D341Med (cell line): Measurements from ENCODE around the gene PPP3CA.
A peak's percentile ranks its signal among the peaks of the same experiment; 100 is the strongest.

Experiments
- DNase-seq: peaks from one replicate; pipeline ENCODE4 v3.0.0; 2012; ENCODE audit warnings: low spot score

Gene PPP3CA

DNA sequence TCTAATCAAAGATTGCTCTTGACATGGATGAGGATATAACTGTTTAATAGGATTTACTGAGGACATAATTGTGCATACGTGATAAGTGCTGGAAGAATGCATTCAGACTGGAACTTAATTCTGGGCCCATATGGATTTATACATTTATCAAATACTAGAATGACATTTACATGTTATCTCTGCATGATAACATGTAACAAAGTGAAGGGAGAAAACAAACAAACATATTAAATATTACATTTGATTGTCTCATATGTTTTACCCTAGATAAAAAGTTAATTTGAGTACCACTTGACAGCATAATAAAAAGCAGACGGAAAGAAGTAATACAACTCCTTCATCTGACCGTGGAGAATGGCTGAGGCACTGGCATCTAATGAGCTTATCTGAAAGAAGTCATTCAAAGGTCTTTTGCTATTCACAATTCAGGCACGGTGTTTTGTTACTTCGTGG, 297.8 kb downstream of the PPP3CA start:
- DNase-seq = no peak

DNA sequence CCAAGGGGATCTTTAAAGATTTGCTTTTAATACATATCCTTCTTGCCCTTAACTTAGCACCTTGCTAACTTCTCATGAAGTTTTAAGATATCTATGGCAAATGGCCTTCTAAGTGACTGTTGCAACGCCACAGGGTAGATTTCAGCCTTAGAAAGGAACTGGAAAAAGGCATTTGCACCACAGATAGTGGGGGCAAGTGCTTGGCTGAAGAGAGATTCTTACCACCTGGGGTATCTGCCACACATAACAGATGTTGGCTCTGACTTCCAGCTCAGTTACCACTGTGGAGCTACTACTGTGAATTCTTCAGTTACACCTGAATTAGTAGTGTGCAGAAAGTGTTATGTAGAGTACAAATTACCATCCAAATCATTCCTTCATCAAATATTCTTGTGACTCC, 302.6 kb downstream of the PPP3CA start:
- no peak for DNase-seq

DNA sequence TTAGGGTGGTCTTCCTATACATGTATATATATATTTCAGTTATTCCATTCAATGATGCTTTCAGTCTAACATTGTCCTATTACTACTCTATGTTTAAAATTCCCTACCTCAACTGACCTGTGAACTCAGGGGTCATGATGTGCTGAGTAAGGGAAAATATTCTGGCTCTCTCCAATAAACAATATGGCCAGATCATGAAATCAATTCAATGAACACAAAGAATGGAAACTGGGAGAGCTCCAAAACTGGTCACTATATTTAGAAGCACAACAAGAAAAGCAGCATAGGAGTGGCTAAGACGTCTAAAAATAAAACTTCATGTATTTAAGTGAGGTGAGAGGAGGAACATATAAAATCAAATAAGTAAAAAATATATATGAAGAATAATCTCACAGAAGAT, 304.5 kb downstream of the PPP3CA start:
- DNase-seq = no peak

DNA sequence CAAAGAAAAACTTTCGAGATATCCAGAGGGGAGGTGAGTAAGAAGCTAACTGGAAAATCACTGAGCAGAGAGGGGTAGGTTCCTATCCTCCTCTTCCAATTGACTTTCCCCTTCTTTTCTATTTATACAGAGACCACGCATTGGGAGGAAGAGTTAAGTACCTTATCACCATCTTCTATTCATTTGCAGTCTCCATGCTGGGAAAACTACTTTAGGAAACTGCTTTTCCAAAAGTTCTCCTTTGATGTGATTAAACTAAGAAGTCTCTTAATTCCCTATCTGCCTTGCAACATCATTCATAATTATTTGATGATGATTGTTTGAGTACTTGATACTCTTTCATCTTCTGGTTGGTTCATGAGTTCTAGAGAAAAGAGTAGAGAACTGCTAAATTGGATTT, 306.6 kb downstream of the PPP3CA start:
- DNase-seq = no peak

DNA sequence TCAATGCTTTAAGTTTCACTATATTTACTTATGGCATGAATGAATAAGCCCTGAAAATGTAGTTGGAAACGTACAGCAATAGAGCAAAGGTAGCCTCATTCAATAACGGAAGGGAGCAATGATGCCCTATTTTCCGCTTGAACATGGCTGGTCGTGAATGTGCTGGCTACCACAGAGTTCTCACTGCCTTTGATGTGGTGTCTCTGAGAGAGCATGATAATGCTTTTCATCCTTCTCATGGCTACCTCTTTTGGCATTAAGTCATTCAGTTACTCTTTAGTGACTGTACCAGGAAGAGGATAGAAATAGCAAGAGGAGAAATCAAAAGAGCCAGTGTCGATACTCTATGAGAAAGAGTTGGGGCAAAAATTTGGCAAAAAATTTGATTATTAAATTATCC, 308.0 kb downstream of the PPP3CA start:
- no peak for DNase-seq

DNA sequence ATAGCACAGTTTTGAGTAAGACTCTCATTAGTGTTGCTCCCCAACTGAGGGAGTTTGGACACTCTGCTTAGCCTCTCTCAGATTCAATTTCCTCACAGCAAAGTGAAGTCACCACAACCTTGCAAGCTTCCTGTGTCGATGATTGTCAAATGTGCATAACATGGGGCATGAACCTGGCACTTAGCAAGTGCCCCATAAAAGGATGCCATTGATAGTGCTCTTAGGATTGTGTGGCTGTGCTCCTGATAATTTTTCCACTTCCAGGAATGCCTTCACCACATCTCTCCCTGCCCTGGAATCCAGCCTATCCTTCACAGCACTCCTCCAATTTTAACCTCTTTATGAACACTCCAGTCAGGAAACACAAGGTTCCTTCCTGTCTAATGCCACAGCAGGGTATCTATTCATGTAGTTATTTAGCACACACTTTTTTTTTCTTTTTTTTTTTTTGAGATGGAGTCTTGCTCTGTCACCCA, 309.4 kb downstream of the PPP3CA start:
- DNase-seq = no peak

DNA sequence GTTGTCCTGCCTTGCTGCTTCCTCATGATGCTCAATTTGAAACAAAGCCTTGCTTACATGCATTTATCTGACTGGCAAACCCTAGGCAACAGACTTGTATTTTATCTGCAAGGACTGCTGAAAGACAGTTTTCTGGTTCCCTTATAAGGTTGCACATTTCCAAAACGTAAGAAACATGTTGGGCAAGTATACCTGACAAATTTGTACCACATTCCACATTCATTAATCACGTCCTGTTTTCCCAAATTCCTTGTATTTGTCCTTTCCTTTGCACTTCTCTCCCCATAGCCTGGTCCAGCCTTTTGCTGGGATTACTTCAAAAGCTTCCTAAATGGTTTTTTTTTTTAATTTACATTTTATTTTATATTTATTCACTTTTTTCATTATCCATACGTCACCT, 310.1 kb downstream of the PPP3CA start:
- no peak for DNase-seq

DNA sequence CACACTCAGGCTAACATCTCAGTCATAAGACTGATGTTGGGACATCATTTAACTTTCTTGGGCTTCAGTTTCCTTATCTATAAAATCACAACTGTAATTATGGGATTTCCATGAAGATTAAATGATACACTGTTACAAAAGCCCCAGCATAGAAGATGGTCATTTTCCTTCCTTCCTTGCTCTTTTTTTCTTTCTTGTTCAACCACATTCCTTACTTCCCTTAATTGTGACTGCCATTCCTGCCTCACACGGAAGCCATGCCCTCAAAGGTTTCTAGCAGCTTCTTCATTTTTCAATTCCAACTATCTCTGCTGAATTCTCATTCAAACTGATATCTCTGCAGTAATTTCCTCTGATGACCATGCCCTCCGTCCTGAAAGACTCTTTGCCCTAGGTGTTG, 311.8 kb downstream of the PPP3CA start:
- no peak for DNase-seq

DNA sequence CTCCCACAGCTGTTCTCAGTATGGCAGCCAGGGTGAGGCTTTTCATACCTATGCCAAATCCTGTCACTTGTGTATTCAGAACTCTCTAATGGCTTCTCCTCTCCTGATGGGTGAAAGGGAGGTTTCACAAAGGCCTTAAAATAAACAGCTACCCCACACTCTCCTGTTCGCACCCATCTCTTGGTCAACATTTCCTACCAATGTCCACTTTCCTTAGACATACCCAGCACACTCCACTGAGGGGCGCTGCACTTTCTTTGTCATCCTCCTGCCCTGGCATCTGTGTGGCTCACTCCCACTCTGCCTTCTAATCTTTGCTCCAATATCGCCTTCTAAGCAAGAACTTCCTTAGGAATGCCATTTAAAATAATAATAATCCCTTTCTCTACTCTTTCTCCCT, 313.3 kb downstream of the PPP3CA start:
- DNase-seq = no peak

DNA sequence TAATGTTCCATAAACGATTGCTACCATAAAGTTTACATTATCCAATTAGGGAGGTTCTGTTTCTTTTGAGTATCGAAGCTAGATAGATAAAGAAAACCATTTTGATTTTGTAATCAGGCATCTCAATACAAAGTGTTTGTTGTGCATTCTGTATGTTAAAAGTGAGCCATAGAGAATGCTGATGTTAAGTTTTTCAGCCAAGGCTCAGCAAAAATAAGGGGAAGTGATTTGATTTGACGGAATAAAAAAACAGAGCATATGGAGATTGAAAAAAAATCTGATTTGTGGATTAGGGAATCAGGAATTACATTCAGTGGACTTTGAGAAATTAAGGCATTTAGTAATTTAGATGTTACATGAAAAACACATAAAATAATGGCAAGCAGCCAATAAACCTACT, 314.8 kb downstream of the PPP3CA start:
- DNase-seq = no peak

DNA sequence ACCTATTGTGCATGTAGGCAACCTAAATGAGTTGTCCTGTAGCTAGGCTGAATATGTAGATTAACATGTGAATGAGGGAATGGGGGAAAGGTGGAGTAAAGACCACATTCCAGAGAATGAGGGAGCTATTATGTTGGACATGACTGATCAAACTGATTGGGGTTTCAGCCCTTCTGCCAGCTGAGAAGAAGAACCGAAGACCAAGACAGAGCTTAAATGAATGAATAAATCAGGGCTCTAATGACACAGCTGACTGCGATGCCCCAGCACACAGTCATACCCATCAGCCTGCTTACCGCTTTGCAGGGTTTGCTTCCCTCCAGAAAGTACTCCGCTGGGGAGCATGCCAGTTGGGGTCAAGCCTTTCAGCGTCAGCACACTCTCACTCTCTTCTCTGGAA, 315.4 kb downstream of the PPP3CA start:
- no peak for DNase-seq

DNA sequence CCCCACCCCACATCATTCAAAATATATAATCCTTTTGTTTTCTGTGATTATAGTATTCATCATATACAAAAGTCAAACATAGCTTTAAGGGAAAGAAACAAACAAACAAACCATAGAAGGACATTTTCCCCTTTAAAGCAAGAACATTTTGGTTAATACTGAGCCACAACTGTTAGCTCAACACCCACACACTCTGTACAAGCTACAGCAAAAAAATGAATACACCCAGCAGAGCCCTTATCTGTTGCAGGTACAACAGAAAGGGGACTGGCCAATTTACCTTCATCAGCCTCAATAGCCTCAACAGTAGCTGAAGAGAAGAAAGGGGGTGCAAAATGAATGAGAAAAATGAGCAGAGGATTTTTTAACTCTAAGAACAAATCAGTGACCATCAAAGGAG, 318.4 kb downstream of the PPP3CA start:
- no peak for DNase-seq

DNA sequence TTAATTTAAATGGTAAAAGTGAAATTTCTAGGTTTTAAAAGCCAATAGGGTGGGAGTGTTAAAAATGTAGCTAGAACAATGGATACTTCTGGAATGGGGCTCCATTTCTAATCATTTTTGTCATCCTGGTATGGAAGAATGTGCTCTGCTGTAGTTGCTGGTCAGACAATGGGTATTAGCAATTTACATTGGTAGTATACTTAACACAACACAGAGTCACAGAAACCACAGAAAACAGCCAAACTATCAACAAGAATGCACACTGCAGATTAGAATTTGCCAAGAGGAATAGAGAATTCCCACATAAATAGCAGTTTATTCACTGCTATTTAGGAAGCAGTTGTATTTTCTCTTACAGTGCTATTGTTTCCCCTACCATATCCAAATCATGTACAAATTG, 319.6 kb downstream of the PPP3CA start:
- DNase-seq = no peak

DNA sequence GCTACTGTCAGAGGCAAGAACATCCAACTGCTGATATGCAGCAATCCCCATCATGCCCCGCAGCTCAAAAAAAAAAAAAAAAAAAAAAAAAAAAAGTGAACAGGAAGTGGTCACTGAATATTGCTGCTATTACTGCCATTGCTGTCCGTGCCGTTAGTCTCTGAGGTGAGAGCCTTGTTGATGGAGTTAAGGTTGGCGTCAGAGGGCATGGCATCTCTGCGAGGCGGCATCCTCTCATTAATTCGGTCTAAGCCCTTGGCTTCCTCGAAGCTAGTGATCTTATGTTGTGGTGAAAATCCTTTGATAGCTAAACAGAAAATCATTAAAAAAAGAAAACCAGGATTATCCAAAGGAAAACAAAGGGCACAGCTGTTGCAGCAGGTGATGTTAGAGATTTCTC, 321.6 kb downstream of the PPP3CA start:
- peak; percentile 62 for DNase-seq

DNA sequence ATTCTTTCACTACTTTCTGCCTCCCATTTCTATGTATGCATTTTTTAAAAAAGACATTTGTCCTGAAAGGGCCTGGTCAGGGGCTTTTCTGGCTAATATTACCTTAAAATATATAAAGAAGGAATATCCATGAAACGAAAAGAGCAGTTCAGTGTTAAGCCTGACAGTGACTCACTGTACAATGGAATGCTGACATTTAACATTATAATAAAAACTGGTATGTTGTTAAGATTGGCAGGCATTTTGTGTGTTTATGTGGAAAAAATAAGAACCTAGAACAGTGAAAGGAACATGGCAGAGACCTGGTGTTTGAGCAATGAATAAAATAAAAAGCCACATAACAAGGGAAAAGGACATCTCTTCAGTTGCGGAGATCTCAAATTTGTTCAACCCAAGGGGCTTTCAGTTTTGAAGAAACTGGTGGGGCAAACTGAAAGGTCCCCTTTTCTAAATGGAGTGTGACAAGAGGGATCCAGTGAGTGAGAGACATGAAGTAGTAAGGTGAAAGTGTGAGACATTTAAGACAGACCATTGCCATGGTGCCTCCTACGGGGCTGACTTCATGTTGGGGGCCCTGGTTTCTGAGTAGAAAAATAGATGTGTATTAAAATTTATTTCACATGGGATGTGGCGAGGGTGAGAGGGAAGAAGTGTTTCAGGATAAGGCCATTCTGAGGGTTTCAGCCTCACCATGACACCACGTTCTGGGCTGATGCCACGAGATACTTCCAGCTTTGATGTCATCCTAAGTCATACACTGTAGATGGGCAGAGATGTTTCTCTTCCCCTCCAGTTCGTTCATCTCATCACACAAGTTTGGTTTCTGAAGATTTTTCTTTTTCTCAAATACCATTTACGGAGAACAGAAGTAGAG, 324.9 kb downstream of the PPP3CA start:
- no peak for DNase-seq

DNA sequence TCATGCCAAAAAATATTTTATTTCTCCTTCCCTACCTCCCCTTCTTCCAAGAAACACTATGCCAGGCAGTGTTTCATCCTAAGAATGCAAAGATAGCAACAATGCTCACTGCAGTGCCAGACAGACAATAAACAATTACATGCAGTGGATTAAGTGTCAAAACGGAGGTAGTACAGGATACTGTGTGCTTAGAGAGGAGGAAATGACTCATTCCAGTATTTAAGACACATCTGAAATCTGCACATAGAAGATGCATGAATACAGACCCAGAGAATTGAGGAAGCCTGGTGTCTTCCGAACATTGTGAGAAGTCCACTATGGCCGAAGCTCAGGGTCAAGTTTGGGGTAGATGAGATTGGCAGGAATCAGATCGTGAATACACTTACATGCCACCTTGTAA, 326.4 kb downstream of the PPP3CA start:
- no peak for DNase-seq

DNA sequence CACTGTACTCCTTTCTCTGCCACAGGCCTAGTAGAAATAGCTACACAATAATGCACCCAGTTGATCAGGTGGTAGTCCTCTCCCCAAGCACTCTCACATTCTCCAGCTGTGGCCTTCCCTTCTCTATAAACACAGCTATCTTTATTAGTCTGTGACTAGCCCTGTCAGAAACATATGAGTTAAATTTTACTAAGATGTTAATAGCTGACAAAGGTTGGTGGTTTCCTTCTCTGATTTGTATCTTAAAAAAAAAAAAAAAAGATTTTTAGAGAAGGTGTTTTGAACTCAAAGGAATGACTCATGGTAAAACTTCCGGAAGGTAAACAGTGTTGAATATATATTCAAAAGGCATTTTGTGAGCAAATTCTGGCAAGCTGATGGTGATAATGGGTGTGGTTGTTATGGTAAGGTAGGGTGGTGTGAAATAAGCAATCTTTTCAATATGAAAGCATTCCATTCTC, 327.4 kb downstream of the PPP3CA start:
- no peak for DNase-seq

DNA sequence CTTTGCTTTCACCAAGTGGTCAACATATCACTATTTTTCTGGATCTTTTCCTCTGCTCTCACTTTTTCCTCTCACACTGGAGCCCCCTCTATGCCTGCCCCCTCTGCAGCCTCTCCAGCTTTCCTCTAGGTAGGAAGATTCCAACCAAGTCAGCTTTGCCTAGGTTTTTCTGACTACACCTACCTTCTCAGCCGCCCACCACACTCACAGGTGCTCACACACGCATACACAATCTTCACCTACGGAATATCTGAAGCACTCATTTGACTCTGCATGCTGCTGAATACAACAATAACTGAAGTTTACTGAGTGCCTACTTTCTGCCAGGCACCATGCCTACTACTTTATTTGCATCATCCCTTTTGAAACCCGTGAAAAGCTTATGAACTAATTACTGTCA, 328.0 kb downstream of the PPP3CA start:
- no peak for DNase-seq

DNA sequence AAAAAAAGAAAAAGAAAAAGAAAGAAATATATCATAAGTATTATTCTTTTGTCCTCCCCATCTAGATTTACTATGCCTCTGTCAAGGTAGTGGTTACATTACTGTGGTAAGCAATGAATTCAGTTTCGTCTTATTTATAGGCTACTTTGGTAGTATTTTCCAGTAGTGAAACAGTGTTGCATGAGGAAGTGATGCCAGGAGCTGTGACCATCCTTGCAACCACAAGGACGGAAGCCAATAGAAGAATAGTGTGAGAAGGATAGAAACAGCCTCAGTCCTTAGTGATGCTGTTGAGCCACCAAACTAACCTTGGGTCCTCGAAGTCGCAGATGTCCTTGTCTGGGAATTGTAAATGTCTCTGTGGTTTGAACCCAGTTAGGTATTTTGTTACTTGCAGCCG, 328.5 kb downstream of the PPP3CA start:
- no peak for DNase-seq

DNA sequence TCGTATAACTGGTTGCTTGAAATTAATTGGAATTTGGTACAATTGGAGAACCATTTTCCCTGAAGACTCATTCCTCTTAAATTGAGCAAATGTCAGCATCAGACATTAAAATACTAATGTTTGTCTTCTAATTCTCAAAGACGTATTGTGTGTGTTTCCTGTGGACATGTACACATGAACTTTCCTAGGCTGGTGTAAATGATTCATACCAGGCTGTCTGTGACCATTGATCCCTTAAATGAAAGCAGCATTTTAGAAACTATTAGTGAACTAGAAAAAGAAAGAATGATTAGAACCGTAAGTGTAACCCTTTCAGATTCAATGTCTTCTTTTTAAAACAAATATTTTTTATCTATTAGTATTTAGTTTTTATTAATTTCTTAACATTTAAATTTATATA, 332.9 kb downstream of the PPP3CA start:
- no peak for DNase-seq

DNA sequence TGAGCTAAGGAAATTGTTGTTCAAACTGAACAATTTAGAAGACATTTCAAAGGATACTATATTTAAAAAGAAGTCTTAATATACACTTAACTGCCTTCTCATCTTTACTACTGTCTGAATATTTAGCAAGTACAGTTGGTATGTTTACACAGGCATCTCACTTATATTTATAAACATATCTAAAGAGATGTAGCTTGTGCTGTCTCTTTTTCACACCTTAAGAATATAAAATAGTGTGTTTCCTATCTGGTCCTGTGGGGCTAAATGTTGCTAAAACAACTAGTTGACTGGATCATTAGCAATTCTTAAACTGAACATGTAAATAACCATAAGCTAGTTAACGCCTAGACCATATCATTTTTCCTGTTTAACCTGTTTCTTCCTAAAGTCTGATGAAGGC, 336.3 kb downstream of the PPP3CA start:
- no peak for DNase-seq

DNA sequence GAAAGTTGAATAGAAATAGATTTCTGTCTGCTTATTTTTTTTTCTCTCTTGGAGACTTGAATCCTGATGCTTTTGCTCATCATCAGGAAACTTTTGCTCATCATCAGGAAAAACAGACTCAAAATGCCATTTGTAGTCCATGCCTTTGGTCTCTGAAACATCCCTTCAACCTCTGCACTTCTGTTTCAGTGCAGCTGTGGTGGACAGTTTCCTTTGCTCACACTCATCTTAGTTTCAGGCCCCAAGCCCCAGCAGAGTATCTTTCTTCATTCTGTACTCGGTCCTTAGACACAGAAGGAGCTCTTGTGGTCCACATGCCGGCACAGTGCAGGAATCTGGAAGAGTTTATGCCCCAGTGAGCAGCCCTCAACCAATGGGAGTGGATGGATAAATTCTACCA, 337.9 kb downstream of the PPP3CA start:
- DNase-seq = no peak

DNA sequence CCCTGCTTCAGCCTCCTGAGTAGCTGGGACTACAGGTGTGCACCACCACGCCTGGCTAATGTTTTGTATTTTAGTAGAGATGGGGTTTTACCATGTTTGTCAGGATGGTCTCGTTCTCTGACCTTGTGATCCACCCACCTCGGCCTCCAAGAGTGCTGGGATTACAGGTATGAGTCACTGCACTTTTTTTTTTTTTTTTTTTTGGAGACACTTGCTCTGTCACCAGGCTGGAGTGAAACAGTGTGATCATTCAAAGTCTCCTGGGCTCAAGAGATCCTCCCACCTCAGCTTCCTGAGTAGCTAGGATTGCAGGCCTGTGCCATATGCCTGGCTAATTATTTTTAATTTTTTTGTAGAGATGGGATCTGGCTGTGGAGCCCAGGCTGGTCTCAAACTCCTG, 338.8 kb downstream of the PPP3CA start:
- no peak for DNase-seq

DNA sequence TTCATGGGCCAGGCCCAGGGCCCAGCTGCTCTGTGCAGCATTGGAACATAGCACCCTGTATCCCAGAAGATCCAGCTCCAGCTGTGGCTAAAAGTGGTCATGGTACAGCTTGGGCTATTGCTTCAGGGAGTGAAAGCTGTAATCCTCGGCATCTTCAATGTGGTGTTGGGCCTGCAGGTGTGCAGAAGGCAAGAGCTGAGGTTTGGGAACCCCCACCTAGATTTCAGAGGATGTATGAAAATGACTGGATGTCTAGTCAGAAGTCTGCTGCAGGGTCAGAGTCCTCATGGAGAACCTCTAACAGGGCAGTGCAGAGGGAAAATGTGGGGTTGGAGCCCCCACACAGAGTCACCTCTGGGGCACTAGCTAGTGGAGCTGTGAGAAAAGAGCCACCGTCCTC, 341.7 kb downstream of the PPP3CA start:
- no peak for DNase-seq
